ENCODE measurements around the gene TGIF2. TPM values are rescaled to one million over a fixed set of nuclear protein-coding genes. Genes with fewer than 3 reads are reported as not detected.

The TGIF2 gene
- polyA plus RNA-seq (2013), result 29.4 TPM

GRCh38 chr20:36573103-36573797, at the start of gene TGIF2:
TGIF2 (plus strand) TSS chr20:36573597; CDS start chr20:36578775, 5,178 bp downstream.
- Histone ChIP-seq H3K27me3 (replicated peaks in 2 of 5; ENCODE audit: control insufficient read depth in 4 of 5, insufficient read depth in 5 of 5, low read length in 4 of 5) (no peaks in the 10 kb centered on the region), H3K4me1 (ENCODE audit: control extremely low read depth in 1 of 4, control insufficient read depth in 4 of 4, insufficient read depth in 4 of 4, low read length in 3 of 4) (peaks cover 2 to 44% (median 36%) of the 10 kb centered on the region in 4 experiments), H3K36me3 (ENCODE audit: control insufficient read depth in 4 of 4, insufficient read depth in 4 of 4, low read length in 3 of 4) (peaks cover 0 to 13% (median 3%) of the 10 kb centered on the region in 4 experiments), H3K4me3 (ENCODE audit: control insufficient read depth in 1 of 7, extremely low read depth in 1 of 7, insufficient read depth in 4 of 7, low read depth in 2 of 7, low read length in 6 of 7) (peak within 1 kb of the TSS; percentile 73 to 89 (median 81)), H3K27ac (ENCODE audit: insufficient read depth in 1 of 2, low read depth in 1 of 2, low read length in 2 of 2, poor library complexity in 1 of 2, severe bottlenecking in 2 of 2) (peak within 1 kb of the TSS; percentile 94 to 96), H3K9me3 (ENCODE audit: control extremely low read depth in 1 of 5, control insufficient read depth in 4 of 5, insufficient read depth in 2 of 5, low read depth in 1 of 5, low read length in 4 of 5) (no peaks in the 10 kb centered on the region)
- CTCF ChIA-PET, result interaction anchor here (1.1 to 13.1 kb wide), 4 partner anchors 14 to 33 kb away, joined by 3 to 108 read pairs (median 28); partner anchors contain the start of gene RAB5IF
- peak; percentile 88 to 95 (median 95) for DNase-seq
- POLR2A ChIA-PET, result interaction anchor here (0.6 to 2.4 kb wide), 6 partner anchors 17 to 101 kb away, joined by 3 to 12 read pairs (median 4); partner anchors contain the start of gene RAB5IF
- WGBS (ENCODE audit: insufficient coverage), result 0% methylated on average over 64 of the region's 80 CpGs

GRCh38 chr20:36525620-36526365, 47.6 kb upstream of the TGIF2 start:
- Histone ChIP-seq H3K27ac (ENCODE audit: insufficient read depth in 1 of 2, low read depth in 1 of 2, low read length in 2 of 2, poor library complexity in 1 of 2, severe bottlenecking in 2 of 2) (no peak overlapping the region), H3K36me3 (ENCODE audit: control insufficient read depth in 4 of 4, insufficient read depth in 4 of 4, low read length in 3 of 4) (peaks cover 3 to 32% (median 23%) of the 10 kb centered on the region in 4 experiments), H3K4me1 (ENCODE audit: control extremely low read depth in 1 of 4, control insufficient read depth in 4 of 4, insufficient read depth in 4 of 4, low read length in 3 of 4) (peaks cover 6 to 18% (median 15%) of the 10 kb centered on the region in 4 experiments), H3K27me3 (replicated peaks in 2 of 5; ENCODE audit: control insufficient read depth in 4 of 5, insufficient read depth in 5 of 5, low read length in 4 of 5) (no peaks in the 10 kb centered on the region), H3K4me3 (ENCODE audit: control insufficient read depth in 1 of 7, extremely low read depth in 1 of 7, insufficient read depth in 4 of 7, low read depth in 2 of 7, low read length in 6 of 7) (no peak overlapping the region), H3K9me3 (ENCODE audit: control extremely low read depth in 1 of 5, control insufficient read depth in 4 of 5, insufficient read depth in 2 of 5, low read depth in 1 of 5, low read length in 4 of 5) (no peaks in the 10 kb centered on the region)
- 96% methylated on average over 12 of the region's 17 CpGs for WGBS (ENCODE audit: insufficient coverage)
- CTCF ChIA-PET, result no interaction called here
- POLR2A ChIA-PET, result no interaction called here
- DNase-seq, result no peak

- H3K27me3 ChIP-seq (replicated peaks in 2 of 5; ENCODE audit: control insufficient read depth in 4 of 5, insufficient read depth in 5 of 5, low read length in 4 of 5), result no peaks in the 10 kb centered on the region
- peaks cover 3 to 32% (median 23%) of the 10 kb centered on the region in 4 experiments for H3K36me3 ChIP-seq (ENCODE audit: control insufficient read depth in 4 of 4, insufficient read depth in 4 of 4, low read length in 3 of 4)
- no peak overlapping the region for H3K27ac ChIP-seq (ENCODE audit: insufficient read depth in 1 of 2, low read depth in 1 of 2, low read length in 2 of 2, poor library complexity in 1 of 2, severe bottlenecking in 2 of 2)
- DNase-seq, result no peak
- ChIA-PET POLR2A (no interaction called here), CTCF (interaction anchor here (1.3 kb wide), 1 partner anchor 17 kb away, joined by 3 read pairs; no protein-coding TSS in a partner anchor)
- no peak overlapping the region for H3K4me3 ChIP-seq (ENCODE audit: control insufficient read depth in 1 of 7, extremely low read depth in 1 of 7, insufficient read depth in 4 of 7, low read depth in 2 of 7, low read length in 6 of 7)
- WGBS (ENCODE audit: insufficient coverage), result 97% methylated on average over 26 of the region's 29 CpGs
- no peaks in the 10 kb centered on the region for H3K9me3 ChIP-seq (ENCODE audit: control extremely low read depth in 1 of 5, control insufficient read depth in 4 of 5, insufficient read depth in 2 of 5, low read depth in 1 of 5, low read length in 4 of 5)
- H3K4me1 ChIP-seq (ENCODE audit: control extremely low read depth in 1 of 4, control insufficient read depth in 4 of 4, insufficient read depth in 4 of 4, low read length in 3 of 4), result peaks cover 6 to 18% (median 15%) of the 10 kb centered on the region in 4 experiments
Observed at GRCh38 chr20:36526521-36527011, 46.8 kb upstream of the TGIF2 start.

- Histone ChIP-seq H3K4me1 (ENCODE audit: control extremely low read depth in 1 of 4, control insufficient read depth in 4 of 4, insufficient read depth in 4 of 4, low read length in 3 of 4) (peaks cover 6 to 18% (median 15%) of the 10 kb centered on the region in 4 experiments), H3K27me3 (replicated peaks in 2 of 5; ENCODE audit: control insufficient read depth in 4 of 5, insufficient read depth in 5 of 5, low read length in 4 of 5) (no peaks in the 10 kb centered on the region), H3K9me3 (ENCODE audit: control extremely low read depth in 1 of 5, control insufficient read depth in 4 of 5, insufficient read depth in 2 of 5, low read depth in 1 of 5, low read length in 4 of 5) (no peaks in the 10 kb centered on the region), H3K36me3 (ENCODE audit: control insufficient read depth in 4 of 4, insufficient read depth in 4 of 4, low read length in 3 of 4) (peaks cover 3 to 28% (median 23%) of the 10 kb centered on the region in 4 experiments), H3K27ac (ENCODE audit: insufficient read depth in 1 of 2, low read depth in 1 of 2, low read length in 2 of 2, poor library complexity in 1 of 2, severe bottlenecking in 2 of 2) (no peak overlapping the region), H3K4me3 (ENCODE audit: control insufficient read depth in 1 of 7, extremely low read depth in 1 of 7, insufficient read depth in 4 of 7, low read depth in 2 of 7, low read length in 6 of 7) (no peak overlapping the region)
- ChIA-PET CTCF (interaction anchor here (1.3 kb wide), 1 partner anchor 17 kb away, joined by 3 read pairs; no protein-coding TSS in a partner anchor), POLR2A (no interaction called here)
- 94% methylated on average over 9 of the region's 32 CpGs for WGBS (ENCODE audit: insufficient coverage)
- no peak for DNase-seq
Observed at GRCh38 chr20:36527331-36528125, 45.9 kb upstream of the TGIF2 start.

- Histone ChIP-seq H3K4me1 (ENCODE audit: control extremely low read depth in 1 of 4, control insufficient read depth in 4 of 4, insufficient read depth in 4 of 4, low read length in 3 of 4) (peaks cover 6 to 11% (median 8%) of the 10 kb centered on the region in 4 experiments), H3K4me3 (ENCODE audit: control insufficient read depth in 1 of 7, extremely low read depth in 1 of 7, insufficient read depth in 4 of 7, low read depth in 2 of 7, low read length in 6 of 7) (no peak overlapping the region), H3K36me3 (ENCODE audit: control insufficient read depth in 4 of 4, insufficient read depth in 4 of 4, low read length in 3 of 4) (peaks cover 3 to 28% (median 23%) of the 10 kb centered on the region in 4 experiments), H3K27ac (ENCODE audit: insufficient read depth in 1 of 2, low read depth in 1 of 2, low read length in 2 of 2, poor library complexity in 1 of 2, severe bottlenecking in 2 of 2) (no peak overlapping the region), H3K9me3 (ENCODE audit: control extremely low read depth in 1 of 5, control insufficient read depth in 4 of 5, insufficient read depth in 2 of 5, low read depth in 1 of 5, low read length in 4 of 5) (no peaks in the 10 kb centered on the region), H3K27me3 (replicated peaks in 2 of 5; ENCODE audit: control insufficient read depth in 4 of 5, insufficient read depth in 5 of 5, low read length in 4 of 5) (no peaks in the 10 kb centered on the region)
- POLR2A ChIA-PET, result interaction anchor here (0.5 kb wide), 1 partner anchor 387 kb away, joined by 5 read pairs; no protein-coding TSS in a partner anchor
- CTCF ChIA-PET, result no interaction called here
- DNase-seq, result no peak
- 97% methylated on average over 13 of the region's 18 CpGs for WGBS (ENCODE audit: insufficient coverage)
Observed at GRCh38 chr20:36528176-36528874, 45.1 kb upstream of the TGIF2 start.

- no peak overlapping the region for H3K4me3 ChIP-seq (ENCODE audit: control insufficient read depth in 1 of 7, extremely low read depth in 1 of 7, insufficient read depth in 4 of 7, low read depth in 2 of 7, low read length in 6 of 7)
- CTCF ChIA-PET, result no interaction called here
- POLR2A ChIA-PET, result no interaction called here
- DNase-seq, result no peak
- no peaks in the 10 kb centered on the region for H3K27me3 ChIP-seq (replicated peaks in 2 of 5; ENCODE audit: control insufficient read depth in 4 of 5, insufficient read depth in 5 of 5, low read length in 4 of 5)
- H3K36me3 ChIP-seq (ENCODE audit: control insufficient read depth in 4 of 4, insufficient read depth in 4 of 4, low read length in 3 of 4), result peaks cover 3 to 28% (median 23%) of the 10 kb centered on the region in 4 experiments
- 93% methylated on average over 10 of the region's 14 CpGs for WGBS (ENCODE audit: insufficient coverage)
- H3K27ac ChIP-seq (ENCODE audit: insufficient read depth in 1 of 2, low read depth in 1 of 2, low read length in 2 of 2, poor library complexity in 1 of 2, severe bottlenecking in 2 of 2), result no peak overlapping the region
- no peaks in the 10 kb centered on the region for H3K9me3 ChIP-seq (ENCODE audit: control extremely low read depth in 1 of 5, control insufficient read depth in 4 of 5, insufficient read depth in 2 of 5, low read depth in 1 of 5, low read length in 4 of 5)
- H3K4me1 ChIP-seq (ENCODE audit: control extremely low read depth in 1 of 4, control insufficient read depth in 4 of 4, insufficient read depth in 4 of 4, low read length in 3 of 4), result peaks cover 2 to 4% (median 3%) of the 10 kb centered on the region in 4 experiments
Observed at GRCh38 chr20:36528875-36529417, 44.5 kb upstream of the TGIF2 start.

Data from common myeloid progenitor, CD34-positive (primary cell).